GM23248 (cell line): ENCODE results near the gene FANCG.

ENCODE experiments used
- EZH2 ChIP-seq: fragments of 200-600 bp; sonication (generic); IDR thresholded peaks from 2 replicates; pipeline ENCODE4 v1.6.1; 2018; ENCODE audit warnings: antibody characterized with exemption, mild to moderate bottlenecking; ENCODE audit not compliant: insufficient read depth, poor library complexity, severe bottlenecking
- EZH2phosphoT487 ChIP-seq: fragments of 200-600 bp; sonication (generic); IDR thresholded peaks from 2 replicates; pipeline ENCODE4 v1.6.1; 2018; ENCODE audit warnings: antibody characterized with exemption, moderate library complexity, mild to moderate bottlenecking, low read depth; ENCODE audit not compliant: insufficient read depth

DNA sequence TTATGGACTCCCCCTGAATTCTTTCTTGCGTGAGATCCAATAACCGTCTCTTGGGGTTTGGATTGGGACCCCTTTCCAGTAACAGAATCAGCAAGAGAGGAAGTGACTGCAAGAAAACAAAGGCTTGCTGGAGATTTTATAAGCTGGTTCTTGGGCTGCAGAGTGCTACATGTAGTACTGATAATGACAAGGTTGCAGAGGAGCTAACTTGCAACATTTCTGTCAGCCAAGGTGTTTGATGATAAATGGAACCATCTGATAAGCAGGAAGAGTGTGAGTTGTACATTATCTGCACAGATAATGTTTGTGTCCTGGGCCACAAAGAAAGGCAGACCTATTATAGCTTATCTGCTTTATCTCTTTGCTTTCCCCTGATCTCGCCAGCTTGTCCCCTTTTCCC lies 53.1 kb downstream of the FANCG start:
- TF ChIP-seq EZH2 (no peak), EZH2phosphoT487 (no peak)
